Measurements from ENCODE around the gene PLD6.

Gene PLD6

GRCh38 chr17:17164676-17165075 is 41.5 kb downstream of the PLD6 start:
- no peaks in the 10 kb centered on the region for H4K20me1 ChIP-seq (ENCODE audit: low read depth, low read length)
- TF ChIP-seq CTCF (IDR thresholded peaks at IDR 0.05; ENCODE audit: insufficient read depth, low read length, poor library complexity, severe bottlenecking) (no peak), EZH2phosphoT487 (conservative IDR thresholded peaks at IDR 0.05; ENCODE audit: low read length) (no peak)
- H3K9ac ChIP-seq (ENCODE audit: low read length) = no peak overlapping the region

GRCh38 chr17:17164156-17164555 is 42.0 kb downstream of the PLD6 start:
- H3K9ac ChIP-seq (ENCODE audit: low read length) = no peak overlapping the region
- no peaks in the 10 kb centered on the region for H3F3A ChIP-seq (ENCODE audit: insufficient read depth)
- no peaks in the 10 kb centered on the region for H4K20me1 ChIP-seq (ENCODE audit: low read depth, low read length)
- no peaks in the 10 kb centered on the region for H3K9me3 ChIP-seq (ENCODE audit: insufficient read depth, low read length)
- H3K4me2 ChIP-seq (ENCODE audit: low read depth, low read length, poor library complexity, severe bottlenecking) = no peak overlapping the region
- no peaks in the 10 kb centered on the region for H3K79me2 ChIP-seq (ENCODE audit: insufficient read depth, low read length)
- H3K27ac ChIP-seq (ENCODE audit: low read depth, low read length) = no peak overlapping the region
- H3K9me2 ChIP-seq (replicated peaks; ENCODE audit: insufficient read depth, low read length) = no peaks in the 10 kb centered on the region
- no peaks in the 10 kb centered on the region for H3K36me3 ChIP-seq (ENCODE audit: low read length)
- no peaks in the 10 kb centered on the region for H3K27me3 ChIP-seq (ENCODE audit: low read length)
- no peak for TF ChIP-seq CTCF (IDR thresholded peaks at IDR 0.05; ENCODE audit: insufficient read depth, low read length, poor library complexity, severe bottlenecking)
- no peak for TF ChIP-seq EZH2phosphoT487 (conservative IDR thresholded peaks at IDR 0.05; ENCODE audit: low read length)
- H3K4me3 ChIP-seq (ENCODE audit: insufficient read depth, low read length, poor library complexity, severe bottlenecking) = no peak overlapping the region
- no peak overlapping the region for H2AFZ ChIP-seq (ENCODE audit: low read depth, low read length, severe bottlenecking)

More at GRCh38 chr17:17164676-17165075, 41.5 kb downstream of the PLD6 start:
- Histone ChIP-seq H3K36me3 (ENCODE audit: low read length) (no peaks in the 10 kb centered on the region), H3K79me2 (ENCODE audit: insufficient read depth, low read length) (no peaks in the 10 kb centered on the region), H3K27me3 (ENCODE audit: low read length) (no peaks in the 10 kb centered on the region), H3K27ac (ENCODE audit: low read depth, low read length) (no peak overlapping the region), H3K9me2 (replicated peaks; ENCODE audit: insufficient read depth, low read length) (no peaks in the 10 kb centered on the region), H2AFZ (ENCODE audit: low read depth, low read length, severe bottlenecking) (no peak overlapping the region), H3K9me3 (ENCODE audit: insufficient read depth, low read length) (no peaks in the 10 kb centered on the region), H3F3A (ENCODE audit: insufficient read depth) (no peaks in the 10 kb centered on the region), H3K4me2 (ENCODE audit: low read depth, low read length, poor library complexity, severe bottlenecking) (no peak overlapping the region), H3K4me3 (ENCODE audit: insufficient read depth, low read length, poor library complexity, severe bottlenecking) (no peak overlapping the region)

- no peaks in the 10 kb centered on the region for H3K9me3 ChIP-seq (ENCODE audit: insufficient read depth, low read length)
- no peaks in the 10 kb centered on the region for H3K36me3 ChIP-seq (ENCODE audit: low read length)
- H3K4me2 ChIP-seq (ENCODE audit: low read depth, low read length, poor library complexity, severe bottlenecking) = no peak overlapping the region
- H2AFZ ChIP-seq (ENCODE audit: low read depth, low read length, severe bottlenecking) = no peak overlapping the region
- no peaks in the 10 kb centered on the region for H3K27me3 ChIP-seq (ENCODE audit: low read length)
- H3K9ac ChIP-seq (ENCODE audit: low read length) = no peak overlapping the region
- TF ChIP-seq CTCF (IDR thresholded peaks at IDR 0.05; ENCODE audit: insufficient read depth, low read length, poor library complexity, severe bottlenecking) = no peak
- TF ChIP-seq EZH2phosphoT487 (conservative IDR thresholded peaks at IDR 0.05; ENCODE audit: low read length) = no peak
- no peaks in the 10 kb centered on the region for H3K9me2 ChIP-seq (replicated peaks; ENCODE audit: insufficient read depth, low read length)
- H3F3A ChIP-seq (ENCODE audit: insufficient read depth) = no peaks in the 10 kb centered on the region
- H3K4me3 ChIP-seq (ENCODE audit: insufficient read depth, low read length, poor library complexity, severe bottlenecking) = no peak overlapping the region
- no peak overlapping the region for H3K27ac ChIP-seq (ENCODE audit: low read depth, low read length)
- no peaks in the 10 kb centered on the region for H4K20me1 ChIP-seq (ENCODE audit: low read depth, low read length)
- H3K79me2 ChIP-seq (ENCODE audit: insufficient read depth, low read length) = no peaks in the 10 kb centered on the region
These were observed 44.4 kb downstream of the PLD6 start for GRCh38 chr17:17161759-17162158.
